ENCODE results near the gene PRKAR2B.

PRKAR2B gene

GRCh38 chr7:107207459-107207858 lies 163.0 kb downstream of the PRKAR2B start:
- no peak for DNase-seq (ENCODE audit: low read depth)
- H3K4me3 ChIP-seq (ENCODE audit: low read depth, low read length) = no peak overlapping the region
- no peak for TF ChIP-seq CTCF (IDR thresholded peaks at IDR 0.05; ENCODE audit: control insufficient read depth, extremely low read depth, insufficient read depth)

GRCh38 chr7:107208024-107208521 lies 163.6 kb downstream of the PRKAR2B start:
- no peak overlapping the region for H3K4me3 ChIP-seq (ENCODE audit: low read depth, low read length)
- TF ChIP-seq CTCF (IDR thresholded peaks at IDR 0.05; ENCODE audit: control insufficient read depth, extremely low read depth, insufficient read depth) = no peak
- DNase-seq (ENCODE audit: low read depth) = no peak

- DNase-seq (ENCODE audit: low read depth) = no peak
- no peak overlapping the region for H3K4me3 ChIP-seq (ENCODE audit: low read depth, low read length)
- no peak for TF ChIP-seq CTCF (IDR thresholded peaks at IDR 0.05; ENCODE audit: control insufficient read depth, extremely low read depth, insufficient read depth)
Measured at GRCh38 chr7:107208563-107208962, 164.1 kb downstream of the PRKAR2B start.

GRCh38 chr7:107209565-107209964 lies 165.1 kb downstream of the PRKAR2B start:
- no peak for TF ChIP-seq CTCF (IDR thresholded peaks at IDR 0.05; ENCODE audit: control insufficient read depth, extremely low read depth, insufficient read depth)
- no peak overlapping the region for H3K4me3 ChIP-seq (ENCODE audit: low read depth, low read length)
- DNase-seq (ENCODE audit: low read depth) = no peak

- TF ChIP-seq CTCF (IDR thresholded peaks at IDR 0.05; ENCODE audit: control insufficient read depth, extremely low read depth, insufficient read depth) = no peak
- DNase-seq (ENCODE audit: low read depth) = no peak
- no peak overlapping the region for H3K4me3 ChIP-seq (ENCODE audit: low read depth, low read length)
Measured at GRCh38 chr7:107210400-107210799, 165.9 kb downstream of the PRKAR2B start.

Data from LNCaP clone FGC (cell line).